ENCODE data around the gene PPP2R5C.

The PPP2R5C gene

DNA sequence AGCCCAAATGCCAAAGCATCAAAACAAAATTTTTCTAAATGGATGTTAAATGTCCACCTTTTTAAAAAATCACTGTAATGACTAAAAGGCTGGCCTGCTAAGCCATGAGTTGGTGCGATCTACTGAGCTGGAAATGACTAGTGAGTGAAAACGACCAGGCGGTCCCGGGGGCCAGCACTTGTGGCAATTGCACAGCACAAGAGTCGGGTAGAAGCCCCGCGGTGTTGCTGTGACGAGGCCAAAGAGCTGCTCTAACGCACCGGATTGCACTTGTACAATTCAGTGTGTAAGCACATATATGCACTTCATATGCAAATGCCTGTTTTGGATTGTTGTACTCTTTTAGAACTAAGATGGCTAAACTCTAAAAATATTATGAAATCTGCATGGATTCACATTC is 138.7 kb downstream of the PPP2R5C start (continued):
- TF ChIP-seq, protein P1, sequence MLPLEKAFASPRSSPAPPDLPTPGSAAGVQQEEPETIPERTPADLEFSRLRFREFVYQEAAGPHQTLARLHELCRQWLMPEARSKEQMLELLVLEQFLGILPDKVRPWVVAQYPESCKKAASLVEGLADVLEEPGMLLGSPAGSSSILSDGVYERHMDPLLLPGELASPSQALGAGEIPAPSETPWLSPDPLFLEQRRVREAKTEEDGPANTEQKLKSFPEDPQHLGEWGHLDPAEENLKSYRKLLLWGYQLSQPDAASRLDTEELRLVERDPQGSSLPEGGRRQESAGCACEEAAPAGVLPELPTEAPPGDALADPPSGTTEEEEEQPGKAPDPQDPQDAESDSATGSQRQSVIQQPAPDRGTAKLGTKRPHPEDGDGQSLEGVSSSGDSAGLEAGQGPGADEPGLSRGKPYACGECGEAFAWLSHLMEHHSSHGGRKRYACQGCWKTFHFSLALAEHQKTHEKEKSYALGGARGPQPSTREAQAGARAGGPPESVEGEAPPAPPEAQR (tag by site-specific recombination; IDR thresholded peaks at IDR 0.05): no peak
- TF ChIP-seq GFI1B (tag by site-specific recombination; IDR thresholded peaks at IDR 0.05): no peak
- TF ChIP-seq, protein P2, sequence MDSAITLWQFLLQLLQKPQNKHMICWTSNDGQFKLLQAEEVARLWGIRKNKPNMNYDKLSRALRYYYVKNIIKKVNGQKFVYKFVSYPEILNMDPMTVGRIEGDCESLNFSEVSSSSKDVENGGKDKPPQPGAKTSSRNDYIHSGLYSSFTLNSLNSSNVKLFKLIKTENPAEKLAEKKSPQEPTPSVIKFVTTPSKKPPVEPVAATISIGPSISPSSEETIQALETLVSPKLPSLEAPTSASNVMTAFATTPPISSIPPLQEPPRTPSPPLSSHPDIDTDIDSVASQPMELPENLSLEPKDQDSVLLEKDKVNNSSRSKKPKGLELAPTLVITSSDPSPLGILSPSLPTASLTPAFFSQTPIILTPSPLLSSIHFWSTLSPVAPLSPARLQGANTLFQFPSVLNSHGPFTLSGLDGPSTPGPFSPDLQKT (IDR thresholded peaks at IDR 0.05; ENCODE audit: borderline replicate concordance, low read depth, low read length): no peak

- H3K27ac ChIP-seq (ENCODE audit: extremely low read depth, low read depth, low read length): no peak overlapping the region
- no peak overlapping the region for H3K4me3 ChIP-seq (ENCODE audit: low read depth, low read length)
- TF ChIP-seq ZNF114 (tag by site-specific recombination; IDR thresholded peaks at IDR 0.05) (no peak), TCF7L2 (IDR thresholded peaks at IDR 0.05; ENCODE audit: borderline replicate concordance, low read depth, low read length) (no peak), ZNF558 (tag by site-specific recombination; IDR thresholded peaks at IDR 0.05) (no peak), ZNF214 (tag by site-specific recombination; IDR thresholded peaks at IDR 0.05; ENCODE audit: borderline replicate concordance) (no peak), RBAK (tag by site-specific recombination; IDR thresholded peaks at IDR 0.05) (no peak), ZNF514 (tag by site-specific recombination; IDR thresholded peaks at IDR 0.05) (no peak), ZXDB (tag by site-specific recombination; IDR thresholded peaks at IDR 0.05) (no peak), ZNF629 (tag by site-specific recombination; IDR thresholded peaks at IDR 0.05) (no peak), ZNF24 (tag by site-specific recombination; IDR thresholded peaks at IDR 0.05) (no peak), ZNF677 (tag by site-specific recombination; IDR thresholded peaks at IDR 0.05) (no peak)
- TF ChIP-seq, protein P3, sequence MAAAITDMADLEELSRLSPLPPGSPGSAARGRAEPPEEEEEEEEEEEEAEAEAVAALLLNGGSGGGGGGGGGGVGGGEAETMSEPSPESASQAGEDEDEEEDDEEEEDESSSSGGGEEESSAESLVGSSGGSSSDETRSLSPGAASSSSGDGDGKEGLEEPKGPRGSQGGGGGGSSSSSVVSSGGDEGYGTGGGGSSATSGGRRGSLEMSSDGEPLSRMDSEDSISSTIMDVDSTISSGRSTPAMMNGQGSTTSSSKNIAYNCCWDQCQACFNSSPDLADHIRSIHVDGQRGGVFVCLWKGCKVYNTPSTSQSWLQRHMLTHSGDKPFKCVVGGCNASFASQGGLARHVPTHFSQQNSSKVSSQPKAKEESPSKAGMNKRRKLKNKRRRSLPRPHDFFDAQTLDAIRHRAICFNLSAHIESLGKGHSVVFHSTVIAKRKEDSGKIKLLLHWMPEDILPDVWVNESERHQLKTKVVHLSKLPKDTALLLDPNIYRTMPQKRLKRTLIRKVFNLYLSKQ (tag by site-specific recombination; IDR thresholded peaks at IDR 0.05; ENCODE audit: borderline replicate concordance): no peak
- TF ChIP-seq, protein P1 (tag by site-specific recombination; IDR thresholded peaks at IDR 0.05): no peak
- ChIA-PET CTCF (no interaction called here), POLR2A (no interaction called here)
- no peaks in the 10 kb centered on the region for H3K9me3 ChIP-seq (ENCODE audit: control insufficient read depth, insufficient read depth, low read depth, low read length)
- no peaks in the 10 kb centered on the region for H3K4me1 ChIP-seq (ENCODE audit: control insufficient read depth, insufficient read depth, low read length)
- peaks cover 20 to 90% of the 10 kb centered on the region in 2 experiments for H3K36me3 ChIP-seq (ENCODE audit: control insufficient read depth in 2 of 2, insufficient read depth in 1 of 2, low read length in 2 of 2)
Measured at GRCh38 chr14:101903111-101903561, 141.6 kb downstream of the PPP2R5C start.

- POLR2A ChIA-PET: no interaction called here
- H3K36me3 ChIP-seq (ENCODE audit: control insufficient read depth in 2 of 2, insufficient read depth in 1 of 2, low read length in 2 of 2): peaks cover 17 to 85% of the 10 kb centered on the region in 2 experiments
Measured at GRCh38 chr14:101905614-101906013, 144.1 kb downstream of the PPP2R5C start.

More at GRCh38 chr14:101905614-101906013, 144.1 kb downstream of the PPP2R5C start:
- TF ChIP-seq ZNF24 (tag by site-specific recombination; IDR thresholded peaks at IDR 0.05) (no peak), ZFP41 (tag by site-specific recombination; IDR thresholded peaks at IDR 0.05; ENCODE audit: borderline replicate concordance) (no peak), GLIS2 (tag by site-specific recombination; IDR thresholded peaks at IDR 0.05) (no peak), ZBTB17 (tag by site-specific recombination; IDR thresholded peaks at IDR 0.05) (no peak), OSR2 (tag by site-specific recombination; IDR thresholded peaks at IDR 0.05) (no peak), BCL11A (tag by site-specific recombination; IDR thresholded peaks at IDR 0.05; ENCODE audit: low read depth) (no peak), ZNF791 (tag by site-specific recombination; IDR thresholded peaks at IDR 0.05) (no peak), ZNF350 (tag by site-specific recombination; IDR thresholded peaks at IDR 0.05) (no peak), HOXA7 (CRISPR knock-in tag; IDR thresholded peaks at IDR 0.05; ENCODE audit: borderline replicate concordance) (no peak), BCL11B (tag by site-specific recombination; IDR thresholded peaks at IDR 0.05; ENCODE audit: low read depth) (no peak), ZNF600 (tag by site-specific recombination; IDR thresholded peaks at IDR 0.05) (no peak), ZNF423 (tag by site-specific recombination; IDR thresholded peaks at IDR 0.05) (no peak), HOXC10 (CRISPR knock-in tag; IDR thresholded peaks at IDR 0.05) (no peak), ZNF501 (tag by site-specific recombination; IDR thresholded peaks at IDR 0.05) (no peak), ZSCAN30 (tag by site-specific recombination; IDR thresholded peaks at IDR 0.05) (no peak)
- no peak overlapping the region for H3K4me3 ChIP-seq (ENCODE audit: low read depth, low read length)
- no peaks in the 10 kb centered on the region for H3K9me3 ChIP-seq (ENCODE audit: control insufficient read depth, insufficient read depth, low read depth, low read length)
- H3K27ac ChIP-seq (ENCODE audit: extremely low read depth, low read depth, low read length): no peak overlapping the region
- H3K4me1 ChIP-seq (ENCODE audit: control insufficient read depth, insufficient read depth, low read length): no peaks in the 10 kb centered on the region
- CTCF ChIA-PET: no interaction called here

Data from HEK293 (cell line).